Stimulated activated CD4-positive, alpha-beta T cell treated with anti-CD3 and anti-CD28 coated beads, Interleukin-1b, Interleukin-23, amount 100 ng/mL, for 4 hours (primary cell): ENCODE measurements around the gene HAUS6.
"Not testable (repeated sequence)": the region's sequence is repeated elsewhere in the genome, so short reads cannot be mapped to it uniquely, and the experiment has no call there.

Experiments used
- DNase-seq, 2 donors: peaks; one replicate each; pipeline ENCODE4 v3.0.0-alpha.2; 2020; ENCODE audit warnings: low read depth in 2 of 2

HAUS6 gene

DNA sequence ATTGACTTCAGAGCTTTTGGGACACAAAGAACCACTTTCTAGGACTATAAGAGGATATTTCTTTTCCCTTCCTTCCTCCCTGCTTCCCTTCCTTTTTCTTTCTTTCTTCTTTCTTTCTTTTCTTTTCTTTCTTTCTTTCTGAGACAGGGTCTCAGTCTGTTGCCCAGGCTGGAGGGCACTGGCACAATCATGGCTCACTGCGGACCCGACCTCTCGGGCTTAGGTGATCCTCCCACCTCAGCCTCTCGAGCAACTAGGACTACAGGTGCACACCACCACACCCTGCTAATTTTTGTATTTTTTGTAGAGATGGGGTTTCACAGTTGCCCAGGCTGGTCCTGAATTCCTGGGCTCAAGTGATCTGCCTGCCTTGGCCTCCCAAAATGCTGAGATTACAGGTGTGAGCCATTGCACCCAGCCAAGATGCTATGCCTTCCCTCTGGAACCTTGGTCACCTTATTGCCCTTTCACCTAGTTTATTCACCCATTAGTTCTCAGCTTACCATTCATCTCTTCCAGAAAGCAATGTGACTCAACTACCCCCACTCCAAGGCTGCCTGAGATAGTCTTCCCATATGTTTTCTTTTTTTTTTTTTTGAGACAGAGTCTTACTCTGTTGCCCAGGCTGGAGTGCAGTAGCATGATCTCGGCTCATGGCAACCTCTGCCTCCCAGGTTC, 14.5 kb upstream of the HAUS6 start:
- DNase-seq, result no peak

DNA sequence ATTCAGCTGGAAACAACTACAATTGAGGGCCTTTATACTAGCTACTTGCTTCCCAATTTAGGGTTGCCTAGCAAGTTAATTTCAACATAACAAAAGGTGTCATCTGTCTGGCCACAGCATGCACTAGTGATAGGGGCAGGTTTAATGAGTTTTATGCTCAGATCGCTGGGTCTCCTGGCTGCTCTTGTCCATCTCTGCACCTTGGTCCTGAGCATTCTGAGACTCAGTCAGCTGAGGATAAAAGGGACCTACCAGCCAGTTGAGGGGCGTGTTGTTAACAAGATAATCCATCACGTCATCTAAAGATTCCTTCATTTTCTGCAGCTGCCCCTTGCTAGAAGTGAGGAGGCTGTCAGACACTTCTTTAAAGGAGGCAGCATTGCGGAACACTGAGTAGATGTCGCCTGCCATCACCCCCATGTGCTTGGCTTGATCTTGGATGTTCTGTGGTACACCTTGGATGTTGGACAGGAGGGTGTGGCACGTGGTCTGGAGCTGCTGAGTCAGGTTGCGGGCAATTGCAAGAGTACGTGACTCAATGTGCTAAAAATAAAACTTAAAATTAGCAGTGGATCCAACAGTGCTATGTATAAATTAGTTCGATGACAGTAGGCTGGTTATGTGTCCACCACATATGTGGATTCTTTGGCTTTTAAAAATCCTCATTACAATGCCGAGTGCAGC, 13.5 kb upstream of the HAUS6 start:
- no peak for DNase-seq

DNA sequence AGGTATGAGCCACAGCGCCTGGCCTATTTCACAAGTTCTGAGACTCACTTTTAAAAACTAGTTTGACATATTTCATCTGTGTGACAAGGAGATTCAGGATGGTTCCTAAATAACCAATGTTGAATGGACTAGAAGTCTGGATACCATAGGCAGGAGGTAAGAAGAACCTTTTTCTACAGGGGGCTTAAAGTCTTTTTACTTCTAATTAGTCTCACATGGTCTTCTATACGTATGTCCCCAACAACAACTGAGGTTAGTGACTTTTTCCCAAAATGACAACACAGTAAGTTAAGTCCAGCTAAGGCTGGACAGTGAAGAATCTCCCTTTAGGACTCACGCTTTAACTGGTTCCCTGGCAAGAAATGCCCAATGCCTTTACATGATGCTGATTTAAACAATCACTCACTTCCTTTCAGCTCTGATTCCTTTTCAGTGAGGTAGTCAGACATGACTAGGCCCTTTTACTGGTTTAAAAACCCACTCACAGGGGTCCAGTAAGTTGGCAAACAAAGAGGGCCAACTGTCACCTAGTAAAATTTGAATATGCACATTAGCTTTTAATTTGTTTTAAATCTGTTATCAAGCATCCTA, 12.1 kb upstream of the HAUS6 start:
- DNase-seq, result no peak

DNA sequence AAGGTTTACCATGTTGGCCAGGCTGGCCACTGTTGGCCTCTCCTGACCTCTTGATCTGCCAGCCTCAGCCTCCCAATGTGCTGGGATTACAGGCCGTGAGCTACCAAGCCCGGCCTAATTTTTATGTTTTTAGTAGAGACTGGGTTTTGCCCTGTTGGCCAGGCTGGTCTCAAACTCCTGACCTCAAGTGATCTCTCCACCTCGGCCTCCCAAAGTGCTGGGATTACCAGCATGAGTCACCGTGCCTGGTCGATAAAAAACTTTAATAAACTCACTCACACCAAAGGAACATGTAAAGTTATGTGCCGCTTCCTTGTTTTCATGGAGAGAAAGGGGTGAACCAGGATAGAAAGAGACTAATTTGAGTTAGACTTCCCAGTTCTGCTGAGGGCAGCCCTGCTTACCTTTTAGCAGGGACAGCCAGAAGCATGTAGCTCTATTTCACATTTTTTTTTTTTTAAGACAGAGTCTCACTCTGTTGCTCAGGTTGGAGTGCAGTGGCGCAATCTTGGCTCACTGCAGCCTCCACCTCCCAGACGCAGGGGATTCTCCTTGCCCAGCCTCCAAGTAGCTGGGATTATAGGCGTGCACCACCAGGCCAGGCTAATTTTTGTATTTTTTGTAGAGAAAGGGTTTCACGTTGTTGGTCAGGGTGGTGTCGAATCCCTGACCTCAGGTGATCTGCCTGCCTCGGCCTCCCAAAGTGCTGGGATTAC, 11.4 kb upstream of the HAUS6 start:
- DNase-seq, result no peak

DNA sequence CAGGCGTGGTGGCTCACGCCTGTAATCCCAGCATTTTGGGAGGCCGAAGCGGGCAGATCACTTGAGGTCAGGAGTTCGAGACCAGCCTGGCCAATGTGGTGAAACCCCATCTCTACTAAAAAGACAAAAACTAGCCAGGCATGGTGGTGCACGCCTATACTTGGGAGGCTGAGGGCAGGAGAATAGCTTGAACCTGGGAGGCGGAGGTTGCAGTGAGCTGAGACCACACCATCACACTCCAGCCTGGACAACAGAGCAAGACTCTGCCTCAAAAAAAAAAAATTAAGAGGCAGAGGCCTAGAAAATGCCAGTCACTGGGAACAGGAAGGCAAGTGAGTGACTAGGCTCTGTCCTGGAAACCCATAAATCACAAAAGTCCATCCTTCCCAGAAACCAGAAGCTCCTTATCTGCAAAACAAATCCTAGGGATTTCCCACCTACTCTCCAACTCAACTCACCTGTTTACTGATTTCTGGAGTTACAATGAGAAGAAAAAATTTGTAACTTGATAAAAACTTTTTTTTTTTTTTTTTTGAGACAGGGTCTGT, 10.4 kb upstream of the HAUS6 start:
- DNase-seq, result not testable (repeated sequence)

DNA sequence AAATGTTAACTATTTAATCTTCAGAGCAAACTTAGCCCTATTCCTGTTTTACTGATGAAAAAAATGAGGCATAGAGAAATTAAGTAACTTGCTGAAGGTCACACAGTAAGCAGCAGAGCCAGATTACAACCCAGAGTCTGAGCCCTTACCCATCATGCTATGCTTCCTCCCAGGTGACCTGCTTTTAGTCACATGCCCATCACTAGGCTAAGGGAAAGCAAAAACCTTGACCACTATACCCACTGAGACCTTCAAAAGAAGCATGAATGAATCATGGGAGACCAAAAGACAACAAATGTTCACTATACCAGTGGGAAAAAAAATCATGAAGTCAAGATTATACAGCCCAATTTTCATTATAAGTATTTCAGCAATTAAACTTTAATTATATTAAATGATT, 5.3 kb upstream of the HAUS6 start:
- no peak for DNase-seq

DNA sequence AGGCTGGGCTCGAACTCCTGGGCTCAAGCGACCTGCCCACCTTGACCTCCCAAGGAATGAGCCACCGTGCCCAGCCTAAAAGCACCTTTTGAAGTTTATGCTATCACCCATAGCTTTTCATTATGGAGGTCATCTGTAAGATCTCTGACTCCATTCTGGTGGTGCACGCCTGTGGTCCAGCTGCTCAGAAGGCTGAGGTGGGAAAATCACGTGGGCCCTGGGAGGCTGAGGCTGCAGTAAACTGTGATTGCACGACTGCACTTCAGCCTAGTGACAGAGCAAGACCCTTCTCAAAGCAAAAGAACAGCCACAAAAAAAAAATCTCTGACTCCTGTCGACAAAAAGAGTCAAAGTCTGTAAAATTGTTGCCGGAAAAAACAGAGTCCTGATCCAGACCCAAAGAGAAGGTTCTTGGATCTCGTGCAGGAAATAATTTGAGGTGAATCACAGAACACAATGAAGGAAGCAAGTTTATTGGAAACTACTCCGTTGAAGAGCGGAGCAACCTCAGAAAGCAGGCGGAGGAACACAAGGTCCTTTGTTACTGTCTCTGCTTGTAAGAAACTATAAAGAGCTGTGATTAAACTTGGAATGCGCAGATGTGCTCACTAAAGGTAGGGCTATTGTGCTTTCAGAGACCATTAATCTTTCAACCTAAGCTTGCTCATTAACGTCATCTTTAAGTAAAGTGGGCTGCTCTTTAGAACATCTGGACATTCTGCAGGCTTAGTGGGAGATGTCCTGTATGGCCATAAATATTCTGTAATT, 2.0 kb upstream of the HAUS6 start:
- no peak for DNase-seq

DNA sequence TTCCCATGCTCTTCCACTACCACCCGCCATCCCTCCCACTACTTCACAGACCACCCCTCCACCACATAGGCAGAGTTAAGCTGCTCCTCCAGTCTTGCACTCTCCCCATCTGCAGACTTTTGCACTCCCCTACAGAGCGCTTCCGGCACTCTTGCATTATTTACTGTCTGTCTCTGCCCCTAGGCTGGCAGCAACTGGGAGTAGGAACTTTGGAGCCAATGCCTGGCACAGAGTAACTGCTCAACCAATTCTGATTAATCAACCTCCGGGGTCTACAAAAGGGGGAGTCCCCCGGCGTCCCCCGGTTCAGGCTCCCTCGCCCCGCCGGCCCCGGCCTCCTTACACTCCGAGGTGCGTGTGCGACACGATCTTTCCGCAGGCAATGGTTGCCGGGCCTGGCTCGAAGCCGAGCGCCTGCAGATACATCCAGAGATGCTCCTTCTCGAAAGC, 498 bp downstream of the HAUS6 start:
- DNase-seq, result peak in 1 of 2 donors; percentile 3

DNA sequence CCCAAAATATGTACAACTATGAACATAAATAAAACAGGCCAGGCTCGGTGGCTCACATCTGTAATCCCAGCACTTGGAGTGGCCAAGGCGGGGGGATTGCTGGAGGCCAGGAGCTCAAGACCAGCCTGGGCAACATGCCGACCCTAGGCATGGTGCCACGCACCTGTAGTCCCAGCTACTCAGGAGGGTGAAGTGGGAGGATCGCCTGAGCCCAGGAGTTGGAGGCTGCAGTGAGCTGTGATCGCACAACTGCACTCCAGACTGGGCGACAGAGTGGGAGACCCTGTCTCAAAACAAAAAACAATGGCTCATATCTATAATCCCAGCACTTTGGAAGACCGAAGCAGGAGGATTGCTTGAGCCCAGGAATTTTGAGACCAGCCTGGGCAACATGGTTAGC, 1.5 kb downstream of the HAUS6 start:
- no peak for DNase-seq

DNA sequence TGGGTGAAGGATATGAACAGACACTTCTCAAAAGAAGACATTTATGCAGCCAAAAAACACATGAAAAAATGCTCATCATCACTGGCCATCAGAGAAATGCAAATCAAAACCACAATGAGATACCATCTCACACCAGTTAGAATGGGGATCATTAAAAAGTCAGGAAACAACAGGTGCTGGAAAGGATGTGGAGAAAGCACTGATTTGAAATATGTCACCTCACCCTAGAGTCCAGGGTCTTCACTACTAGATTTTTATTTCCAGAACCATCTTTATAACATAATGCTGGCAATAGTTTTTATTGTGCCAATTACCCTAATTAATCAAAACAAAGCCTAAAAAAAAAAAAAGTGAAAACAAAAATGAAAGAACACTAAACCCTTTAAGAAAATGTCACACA, 5.3 kb downstream of the HAUS6 start:
- not testable (repeated sequence) for DNase-seq

DNA sequence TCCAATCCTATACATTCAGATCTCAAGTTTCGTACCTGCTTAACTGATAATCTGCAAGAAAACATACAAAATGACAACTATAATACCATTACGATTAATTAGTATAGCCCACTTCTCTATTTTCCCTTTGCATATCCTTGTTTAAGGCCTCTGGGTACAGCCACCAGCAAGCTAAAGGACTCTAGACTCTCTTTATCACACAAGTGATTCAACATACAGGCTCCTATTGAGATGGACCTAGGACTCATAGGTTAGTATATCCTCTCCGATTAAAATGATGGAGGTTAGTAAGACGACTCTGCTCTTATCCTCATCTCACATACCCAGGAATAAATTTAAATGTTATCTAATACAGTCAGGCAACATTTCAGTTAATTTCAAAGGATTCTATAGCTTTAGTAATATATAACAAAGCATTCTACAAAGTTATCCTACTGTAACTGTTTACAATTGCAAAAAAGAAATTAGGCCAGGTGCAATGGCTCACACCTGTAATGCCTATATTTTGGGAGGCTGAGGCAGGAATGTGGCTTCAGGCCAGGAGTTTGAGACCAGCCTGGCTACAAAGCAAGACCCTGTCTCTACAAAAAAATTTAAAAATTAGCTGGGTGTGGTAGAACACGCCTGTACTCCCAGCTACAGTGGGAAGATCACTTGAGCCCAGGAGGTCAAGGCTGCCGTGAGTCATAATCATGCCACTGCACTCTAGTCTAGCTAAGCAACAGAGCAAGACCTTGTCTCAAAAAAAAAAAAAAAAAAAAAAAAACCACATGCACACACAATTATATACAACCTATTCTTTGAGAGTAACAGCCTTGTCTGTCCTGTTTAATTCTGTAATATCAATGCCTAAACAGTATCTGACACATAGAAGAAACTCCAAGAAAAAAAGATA, 15.4 kb downstream of the HAUS6 start:
- no peak for DNase-seq

DNA sequence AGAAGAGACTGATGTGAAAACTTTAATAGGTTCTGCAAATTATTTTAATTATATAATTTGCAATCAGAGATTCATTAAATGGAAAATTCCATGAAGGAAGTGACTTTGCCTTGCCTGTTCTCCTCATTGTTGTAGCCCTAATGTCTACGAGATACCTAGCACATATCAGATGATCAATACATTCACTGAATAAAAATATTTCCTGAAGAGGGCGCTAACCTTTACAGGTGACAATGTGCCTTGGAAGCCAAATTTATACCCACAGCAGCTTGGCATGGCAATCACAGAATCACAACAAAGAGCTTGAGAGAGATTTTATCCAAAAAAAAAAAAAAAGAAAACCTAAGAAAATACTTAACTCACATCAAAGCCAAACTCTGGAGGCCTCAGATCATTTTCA, 17.4 kb downstream of the HAUS6 start:
- DNase-seq, result no peak

DNA sequence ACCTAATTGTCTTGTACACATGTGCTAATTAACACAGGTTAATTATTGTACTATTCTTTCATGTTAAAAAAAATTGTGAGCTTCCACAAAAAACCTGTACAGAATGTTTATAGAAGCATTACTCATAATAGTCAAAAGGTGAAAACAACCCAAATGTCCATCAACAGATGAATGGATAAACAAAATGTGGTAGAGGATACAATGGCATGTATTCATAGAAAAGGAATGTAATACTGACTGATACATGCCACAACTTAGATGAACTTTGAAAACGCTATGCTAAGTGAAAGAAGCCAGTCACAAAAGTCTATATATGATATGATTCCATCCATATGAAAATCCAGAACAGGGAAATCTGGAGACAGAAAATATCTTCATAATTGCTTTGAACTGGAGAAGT, 27.9 kb downstream of the HAUS6 start:
- no peak for DNase-seq

DNA sequence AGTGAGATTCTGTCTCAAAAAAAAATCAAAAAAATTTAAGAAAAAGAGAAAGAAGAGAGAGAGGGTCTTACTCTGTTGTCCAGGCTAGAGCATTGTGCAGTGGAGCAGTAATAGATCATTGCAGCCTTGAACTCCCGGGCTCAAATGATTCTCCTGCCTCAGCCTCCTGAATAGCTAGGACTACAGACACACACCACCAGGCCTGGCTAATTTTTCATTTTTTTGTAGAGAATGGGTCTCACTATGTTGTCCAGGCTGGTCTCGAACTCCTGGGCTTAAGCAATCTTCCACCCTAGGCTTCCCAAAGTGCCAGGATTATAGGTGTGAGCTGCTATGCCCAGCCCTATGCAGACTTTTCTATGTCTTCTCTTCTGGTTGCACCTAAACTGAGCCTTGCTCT, 28.5 kb downstream of the HAUS6 start:
- DNase-seq, result no peak

DNA sequence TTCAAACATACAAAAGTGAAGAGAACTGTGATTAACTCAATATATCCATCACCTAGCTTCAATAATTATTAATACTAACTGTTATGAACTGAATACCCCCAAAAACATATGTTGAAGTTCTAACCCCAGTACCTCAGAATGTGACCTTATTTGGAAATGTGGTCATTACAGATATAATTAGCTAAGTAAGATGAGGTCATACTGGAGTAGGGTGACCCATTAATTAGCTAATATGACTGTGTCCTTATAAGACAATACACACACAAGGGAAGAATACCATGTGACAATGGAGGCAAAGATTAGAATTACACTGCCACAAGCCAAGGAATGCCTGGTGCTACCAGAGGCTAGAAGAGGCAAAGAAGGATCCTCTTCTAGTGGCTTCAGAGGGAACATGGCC, 45.7 kb downstream of the HAUS6 start:
- DNase-seq, result no peak

DNA sequence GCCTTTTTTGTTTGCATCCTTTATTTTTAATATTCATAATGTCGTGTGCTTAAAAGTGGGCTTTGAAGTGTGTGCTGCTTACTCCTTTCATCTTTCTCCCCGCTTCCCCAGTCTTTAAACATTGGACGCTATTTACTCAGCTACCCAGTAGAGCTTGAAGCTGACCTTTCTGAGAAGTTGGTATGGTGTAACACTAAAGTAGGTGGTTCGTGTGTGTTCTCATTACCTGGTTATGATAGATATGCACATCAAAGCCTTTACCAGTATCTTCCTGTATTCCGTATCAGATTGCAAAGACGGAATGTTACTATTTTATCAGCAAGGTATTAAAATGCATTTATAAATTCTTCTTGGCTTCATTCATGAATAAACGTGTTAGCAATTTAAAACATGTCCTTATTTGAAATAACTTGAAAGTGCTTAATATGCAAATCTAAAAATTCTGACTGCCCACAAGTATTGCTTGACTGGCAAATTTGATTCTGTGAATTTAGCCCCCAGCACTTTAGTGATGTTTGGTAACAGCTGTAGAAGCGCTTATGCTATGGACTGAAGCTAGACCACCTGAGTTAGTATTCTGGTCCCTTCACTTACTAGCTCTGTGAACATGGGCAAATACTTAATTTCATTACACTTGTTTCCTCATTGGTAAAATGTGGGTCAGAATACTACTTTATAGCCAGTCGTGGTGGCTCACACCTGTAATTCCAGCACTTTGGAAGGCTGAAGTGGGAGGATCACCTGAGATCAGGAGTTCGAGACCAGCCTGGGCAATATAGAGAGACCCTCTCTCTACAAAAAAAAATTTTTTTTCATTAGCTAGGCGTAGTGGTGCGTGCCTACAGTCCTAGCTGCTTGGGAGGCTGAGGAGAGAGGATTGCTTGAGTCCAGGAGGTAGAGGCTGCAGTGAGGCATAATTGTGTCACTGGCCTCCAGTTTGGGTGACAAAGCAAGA, 51.8 kb downstream of the HAUS6 start:
- DNase-seq, result no peak

DNA sequence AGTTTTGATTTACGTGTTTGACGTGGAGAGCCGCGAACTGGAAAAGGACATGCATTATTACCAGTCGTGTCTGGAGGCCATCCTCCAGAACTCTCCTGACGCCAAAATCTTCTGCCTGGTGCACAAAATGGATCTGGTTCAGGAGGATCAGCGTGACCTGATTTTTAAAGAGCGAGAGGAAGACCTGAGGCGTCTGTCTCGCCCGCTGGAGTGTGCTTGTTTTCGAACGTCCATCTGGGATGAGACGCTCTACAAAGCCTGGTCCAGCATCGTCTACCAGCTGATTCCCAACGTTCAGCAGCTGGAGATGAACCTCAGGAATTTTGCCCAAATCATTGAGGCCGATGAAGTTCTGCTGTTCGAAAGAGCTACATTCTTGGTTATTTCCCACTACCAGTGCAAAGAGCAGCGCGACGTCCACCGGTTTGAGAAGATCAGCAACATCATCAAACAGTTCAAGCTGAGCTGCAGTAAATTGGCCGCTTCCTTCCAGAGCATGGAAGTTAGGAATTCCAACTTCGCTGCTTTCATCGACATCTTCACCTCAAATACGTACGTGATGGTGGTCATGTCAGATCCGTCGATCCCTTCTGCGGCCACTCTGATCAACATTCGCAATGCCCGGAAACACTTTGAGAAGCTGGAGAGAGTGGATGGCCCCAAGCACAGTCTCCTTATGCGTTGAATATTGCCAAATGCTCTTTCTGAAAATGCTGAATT, 52.6 kb downstream of the HAUS6 start:
- DNase-seq, result no peak
